Mucosa of descending colon (tissue), 3 donors: ENCODE results near the gene IL7R. TPM values are rescaled to one million over a fixed set of nuclear protein-coding genes. Genes with fewer than 3 reads are reported as not detected.

Experiments
- ATAC-seq: fragments of 200-7000 bp; cut with Tn5 transposase; one replicate; pipeline ENCODE4 v1.9.1; 2020; ENCODE audit warnings: mild to moderate bottlenecking, moderate library complexity
- DNase-seq, 3 donors: peaks; one replicate each; pipeline ENCODE4 v3.0.0-alpha.2; 2020
- H3K36me3 ChIP-seq: fragments of 200-600 bp; one replicate; pipeline ENCODE4 v1.8.0; 2021; ENCODE audit warnings: low read depth, mild to moderate bottlenecking
- H3K4me1 ChIP-seq: fragments of 200-600 bp; one replicate; pipeline ENCODE4 v1.8.0; 2021; ENCODE audit warnings: low read depth, mild to moderate bottlenecking
- H3K4me3 ChIP-seq: fragments of 200-600 bp; one replicate; pipeline ENCODE4 v1.8.0; 2021; ENCODE audit warnings: mild to moderate bottlenecking
- H3K9me3 ChIP-seq: fragments of 200-600 bp; one replicate; pipeline ENCODE4 v1.8.0; 2021; ENCODE audit warnings: mild to moderate bottlenecking
- CTCF ChIP-seq: fragments of 200-600 bp; IDR thresholded peaks from one replicate; pipeline ENCODE4 v1.8.0; 2022; ENCODE audit warnings: antibody characterized with exemption, mild to moderate bottlenecking
- intact Hi-C, 2 donors: fragments of 100-400 bp; cut with DNase I in 1 of 2; cut with micrococcal nuclease in 1 of 2; formaldehyde crosslinking; loops; one replicate each; pipeline versions ENCODE4 v1.11.0 to v1.11.1; 2022; cut with DNase I, micrococcal nuclease
- total RNA-seq, 3 donors: library from RNA; stranded (reverse); fragmentation: NEBNext Ultra II Directional in 2 of 3; extraction: Animal tissue kit (Norgen Biotek cat#: 25700) in 2 of 3; gene quantifications; one replicate each; pipeline versions ENCODE4 v1.2.1 to v1.2.4, GENCODE V29; 2021 to 2023
- donor health status: DM: no; HTN: no; CAD: no; lungs with moderate emphysema.
- donor health status: DM: no; HTN: no; CAD: no.
- donor health status: DM: no; HTN: yes; CAD: no.

The IL7R gene
- total RNA-seq, 3 donors from 2014 or later = 6.6 to 16.9 (median 10.4) TPM

GRCh38 chr5:35920890-35921289 lies 64.2 kb downstream of the IL7R start:
- intact Hi-C loops = loop anchor here in 1 of 2 donors (10.0 kb wide), 1 partner anchor 836 kb away; no protein-coding TSS in a partner anchor
- no peak for TF ChIP-seq CTCF
- DNase-seq (no peak), ATAC-seq (no peak)
- H3K9me3 ChIP-seq = no peaks in the 10 kb centered on the region
- no peaks in the 10 kb centered on the region for H3K4me1 ChIP-seq
- H3K4me3 ChIP-seq = no peak overlapping the region
- no peaks in the 10 kb centered on the region for H3K36me3 ChIP-seq

GRCh38 chr5:35921930-35922329 lies 65.2 kb downstream of the IL7R start:
- Histone ChIP-seq H3K36me3 (no peaks in the 10 kb centered on the region), H3K9me3 (no peaks in the 10 kb centered on the region), H3K4me1 (no peaks in the 10 kb centered on the region), H3K4me3 (no peak overlapping the region)
- no peak for ATAC-seq
- intact Hi-C loops = loop anchor here in 1 of 2 donors (10.0 kb wide), 1 partner anchor 837 kb away; no protein-coding TSS in a partner anchor
- no peak for TF ChIP-seq CTCF
- no peak for DNase-seq

- Histone ChIP-seq H3K36me3 (no peaks in the 10 kb centered on the region), H3K4me3 (no peak overlapping the region), H3K4me1 (no peaks in the 10 kb centered on the region), H3K9me3 (no peaks in the 10 kb centered on the region)
- ATAC-seq = no peak
- intact Hi-C loops = loop anchor here in 1 of 2 donors (10.0 kb wide), 1 partner anchor 838 kb away; no protein-coding TSS in a partner anchor
- DNase-seq = no peak
- no peak for TF ChIP-seq CTCF
Observed at GRCh38 chr5:35922468-35922867, 65.8 kb downstream of the IL7R start.

GRCh38 chr5:35924122-35924949 lies 67.6 kb downstream of the IL7R start:
- ATAC-seq = no peak
- DNase-seq = no peak
- no peaks in the 10 kb centered on the region for H3K36me3 ChIP-seq
- intact Hi-C loops = loop anchor here in 1 of 2 donors (10.0 kb wide), 1 partner anchor 840 kb away; no protein-coding TSS in a partner anchor
- H3K4me1 ChIP-seq = no peaks in the 10 kb centered on the region
- no peaks in the 10 kb centered on the region for H3K9me3 ChIP-seq
- TF ChIP-seq CTCF = no peak
- H3K4me3 ChIP-seq = no peak overlapping the region

GRCh38 chr5:35924950-35925722 lies 68.4 kb downstream of the IL7R start:
- no peaks in the 10 kb centered on the region for H3K4me1 ChIP-seq
- intact Hi-C loops = loop anchor here (5.0 to 10.0 kb wide), 2 partner anchors 148 to 840 kb away; no protein-coding TSS in a partner anchor

More at GRCh38 chr5:35924950-35925722, 68.4 kb downstream of the IL7R start:
- H3K9me3 ChIP-seq = no peaks in the 10 kb centered on the region
- DNase-seq (peak; percentile 70 to 77 (median 76)), ATAC-seq (peak; percentile 89)
- H3K36me3 ChIP-seq = no peaks in the 10 kb centered on the region
- no peak overlapping the region for H3K4me3 ChIP-seq
- TF ChIP-seq CTCF = no peak
